ENCODE results near the gene NEURL1.
"Not testable (repeated sequence)": the region's sequence is repeated elsewhere in the genome, so short reads cannot be mapped to it uniquely, and the experiment has no call there.

Gene NEURL1

GRCh38 chr10:103514244-103514643, 20.7 kb downstream of the NEURL1 start:
- DNase-seq (ENCODE audit: low read depth) = no peak

- no peak for DNase-seq (ENCODE audit: low read depth)
These were observed 24.0 kb downstream of the NEURL1 start for GRCh38 chr10:103517234-103518085.

- DNase-seq (ENCODE audit: low read depth) = no peak
These were observed 26.3 kb downstream of the NEURL1 start for GRCh38 chr10:103519798-103520197.

- not testable (repeated sequence) for DNase-seq (ENCODE audit: low read depth)
These were observed 28.5 kb downstream of the NEURL1 start for GRCh38 chr10:103522006-103522405.

- DNase-seq (ENCODE audit: low read depth) = no peak
These were observed 30.2 kb downstream of the NEURL1 start for GRCh38 chr10:103523683-103524082.

- DNase-seq (ENCODE audit: low read depth) = no peak
These were observed 32.4 kb downstream of the NEURL1 start for GRCh38 chr10:103525901-103526300.

- DNase-seq (ENCODE audit: low read depth) = not testable (repeated sequence)
These were observed 34.0 kb downstream of the NEURL1 start for GRCh38 chr10:103527476-103527875.

GRCh38 chr10:103528549-103528948, 35.0 kb downstream of the NEURL1 start:
- no peak for DNase-seq (ENCODE audit: low read depth)

- DNase-seq (ENCODE audit: low read depth) = no peak
These were observed 36.0 kb downstream of the NEURL1 start for GRCh38 chr10:103529539-103529938.

GRCh38 chr10:103533827-103534226, 40.3 kb downstream of the NEURL1 start:
- DNase-seq (ENCODE audit: low read depth) = no peak

GRCh38 chr10:103534621-103535498, 41.4 kb downstream of the NEURL1 start:
- DNase-seq (ENCODE audit: low read depth) = no peak

GRCh38 chr10:103535595-103535994, 42.1 kb downstream of the NEURL1 start:
- no peak for DNase-seq (ENCODE audit: low read depth)

GRCh38 chr10:103539751-103540150, 46.2 kb downstream of the NEURL1 start:
- no peak for DNase-seq (ENCODE audit: low read depth)

GRCh38 chr10:103540722-103541121, 47.2 kb downstream of the NEURL1 start:
- no peak for DNase-seq (ENCODE audit: low read depth)

- no peak for DNase-seq (ENCODE audit: low read depth)
These were observed 48.1 kb downstream of the NEURL1 start for GRCh38 chr10:103541616-103542015.

GRCh38 chr10:103542764-103543616, 49.5 kb downstream of the NEURL1 start:
- no peak for DNase-seq (ENCODE audit: low read depth)

- no peak for DNase-seq (ENCODE audit: low read depth)
These were observed 50.4 kb downstream of the NEURL1 start for GRCh38 chr10:103543617-103544525.

- no peak for DNase-seq (ENCODE audit: low read depth)
These were observed 51.3 kb downstream of the NEURL1 start for GRCh38 chr10:103544657-103545310.

GRCh38 chr10:103545366-103545765, 51.9 kb downstream of the NEURL1 start:
- DNase-seq (ENCODE audit: low read depth) = no peak

GRCh38 chr10:103545771-103546281, 52.3 kb downstream of the NEURL1 start:
- no peak for DNase-seq (ENCODE audit: low read depth)
